Measurements from ENCODE around the gene APH1B. TPM values are rescaled to one million over a fixed set of nuclear protein-coding genes. Genes with fewer than 3 reads are reported as not detected.

APH1B gene
- total RNA-seq, 1 experiment from 2014 or later = 14.0 TPM

- Histone ChIP-seq H3K27me3 (ENCODE audit: control insufficient read depth, insufficient read depth, low read length) (no peaks in the 10 kb centered on the region), H3K9me3 (ENCODE audit: control insufficient read depth, insufficient read depth, low read depth, low read length) (no peaks in the 10 kb centered on the region), H3K36me3 (ENCODE audit: control insufficient read depth, insufficient read depth, low read length) (no peaks in the 10 kb centered on the region), H3K4me1 (ENCODE audit: control insufficient read depth, insufficient read depth, low read length) (no peaks in the 10 kb centered on the region; the same call in 1 of the 2 replicates), H3K4me3 (ENCODE audit: low read depth in 2 of 2, low read length in 2 of 2) (no peak overlapping the region), H3K27ac (ENCODE audit: low read length) (no peak overlapping the region)
- intact Hi-C loops (cut with micrococcal nuclease; ENCODE audit: unreplicated experiment) (no loop called here), in situ Hi-C loops (cut with HindIII; ENCODE audit: low pct_unique_long_range_greater_than_20kb, low sequenced_read_pairs) (no loop called here)
- DNase-seq (ENCODE audit: low read depth, low spot score) = no peak
- POLR2A ChIA-PET = interaction anchor here (0.6 kb wide), 2 partner anchors 9 to 11 kb away, joined by 4 read pairs; no protein-coding TSS in a partner anchor
- BruUV-seq (replicated peaks) = no TSS peak
- ATAC-seq = no peak
- no peak for TF ChIP-seq POLR2AphosphoS5 (IDR thresholded peaks at IDR 0.05; ENCODE audit: low read depth, low read length)
- no peak for TF ChIP-seq CTCF (IDR thresholded peaks at IDR 0.05)
- TF ChIP-seq TCF7L2 (IDR thresholded peaks at IDR 0.05; ENCODE audit: low read depth, low read length) = no peak
- TF ChIP-seq REST (IDR thresholded peaks at IDR 0.05; ENCODE audit: insufficient read depth in 1 of 2, low read depth in 2 of 2, low read length in 1 of 2) = no peak
- no peak for TF ChIP-seq SIN3A (IDR thresholded peaks at IDR 0.05; ENCODE audit: borderline replicate concordance, insufficient read depth, low read depth, low read length)
- CTCF ChIA-PET = interaction anchor here (0.7 kb wide), 1 partner anchor 66 kb away, joined by 4 read pairs; no protein-coding TSS in a partner anchor
These were observed 45.0 kb upstream of the APH1B start for GRCh38 chr15:63232405-63232804.

DNA sequence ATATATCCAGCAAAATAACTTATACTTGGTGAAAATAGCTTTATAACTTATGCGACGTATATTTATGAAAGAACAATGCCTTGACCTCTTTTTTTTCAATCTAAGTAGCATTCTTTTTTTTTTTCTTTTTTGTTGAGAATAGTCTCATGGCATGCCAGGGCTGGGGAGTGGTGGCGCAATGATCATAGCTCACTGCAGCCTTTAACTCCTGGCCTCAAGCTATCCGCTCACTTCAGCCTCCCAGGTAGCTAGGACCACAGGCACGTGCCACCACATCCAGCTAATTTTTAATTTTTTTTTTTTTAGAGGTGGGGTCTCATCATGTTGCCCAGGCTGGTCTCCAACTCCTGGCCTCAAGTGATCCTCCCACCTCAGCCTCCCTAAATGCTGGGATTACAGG, 44.5 kb upstream of the APH1B start:
- H3K27ac ChIP-seq (ENCODE audit: low read length) = no peak overlapping the region
- no peaks in the 10 kb centered on the region for H3K9me3 ChIP-seq (ENCODE audit: control insufficient read depth, insufficient read depth, low read depth, low read length)
- no peaks in the 10 kb centered on the region for H3K4me1 ChIP-seq (ENCODE audit: control insufficient read depth, insufficient read depth, low read length)
- ATAC-seq (no peak), DNase-seq (ENCODE audit: low read depth, low spot score) (no peak)
- TF ChIP-seq REST (IDR thresholded peaks at IDR 0.05; ENCODE audit: insufficient read depth in 1 of 2, low read depth in 2 of 2, low read length in 1 of 2) = no peak
- no peak for TF ChIP-seq POLR2AphosphoS5 (IDR thresholded peaks at IDR 0.05; ENCODE audit: low read depth, low read length)
- TF ChIP-seq TCF7L2 (IDR thresholded peaks at IDR 0.05; ENCODE audit: low read depth, low read length) = no peak
- no peak for TF ChIP-seq SIN3A (IDR thresholded peaks at IDR 0.05; ENCODE audit: borderline replicate concordance, insufficient read depth, low read depth, low read length)
- TF ChIP-seq CTCF (IDR thresholded peaks at IDR 0.05) = no peak
- in situ Hi-C loops (cut with HindIII; ENCODE audit: low pct_unique_long_range_greater_than_20kb, low sequenced_read_pairs) (no loop called here), intact Hi-C loops (cut with micrococcal nuclease; ENCODE audit: unreplicated experiment) (no loop called here)
- BruUV-seq (replicated peaks) = no TSS peak
- no peak overlapping the region for H3K4me3 ChIP-seq (ENCODE audit: low read depth in 2 of 2, low read length in 2 of 2)
- H3K27me3 ChIP-seq (ENCODE audit: control insufficient read depth, insufficient read depth, low read length) = no peaks in the 10 kb centered on the region
- POLR2A ChIA-PET = interaction anchor here (0.6 to 0.8 kb wide), 3 partner anchors 8 to 30 kb away, joined by 3 to 4 read pairs (median 4); no protein-coding TSS in a partner anchor
- H3K36me3 ChIP-seq (ENCODE audit: control insufficient read depth, insufficient read depth, low read length) = no peaks in the 10 kb centered on the region
- CTCF ChIA-PET = interaction anchor here (0.7 kb wide), 2 partner anchors 11 to 66 kb away, joined by 3 to 4 read pairs; no protein-coding TSS in a partner anchor

All from Panc1 (cell line).